Activated naive CD4-positive, alpha-beta T cell treated with anti-CD3 and anti-CD28 coated beads, Interleukin-2, amount 50 U/mL, for 16 hours (primary cell): ENCODE measurements around the gene BRAT1.
"Not testable (repeated sequence)": the region's sequence is repeated elsewhere in the genome, so short reads cannot be mapped to it uniquely, and the experiment has no call there.

Experiments used
- DNase-seq: peaks from one replicate; pipeline ENCODE4 v3.0.0-alpha.2; 2020

The BRAT1 gene

GRCh38 chr7:2583798-2584580 lies 28.7 kb upstream of the BRAT1 start:
- DNase-seq: no peak

- no peak for DNase-seq
Observed at GRCh38 chr7:2582006-2582735, 26.8 kb upstream of the BRAT1 start.

- no peak for DNase-seq
Observed at GRCh38 chr7:2580636-2581035, 25.3 kb upstream of the BRAT1 start.

GRCh38 chr7:2577914-2578680 lies 22.8 kb upstream of the BRAT1 start:
- no peak for DNase-seq

GRCh38 chr7:2576742-2577491 lies 21.6 kb upstream of the BRAT1 start:
- DNase-seq: no peak

GRCh38 chr7:2575733-2576340 lies 20.5 kb upstream of the BRAT1 start:
- DNase-seq: no peak

- DNase-seq: no peak
Observed at GRCh38 chr7:2575046-2575732, 19.9 kb upstream of the BRAT1 start.

- DNase-seq: no peak
Observed at GRCh38 chr7:2573761-2574160, 18.4 kb upstream of the BRAT1 start.

GRCh38 chr7:2572101-2572842 lies 16.9 kb upstream of the BRAT1 start:
- DNase-seq: no peak

GRCh38 chr7:2571409-2571808 lies 16.1 kb upstream of the BRAT1 start:
- DNase-seq: no peak

GRCh38 chr7:2570021-2570420 lies 14.7 kb upstream of the BRAT1 start:
- DNase-seq: no peak

- no peak for DNase-seq
Observed at GRCh38 chr7:2569421-2569820, 14.1 kb upstream of the BRAT1 start.

- DNase-seq: no peak
Observed at GRCh38 chr7:2568521-2569223, 13.3 kb upstream of the BRAT1 start.

GRCh38 chr7:2567679-2568278 lies 12.5 kb upstream of the BRAT1 start:
- DNase-seq: no peak

- DNase-seq: no peak
Observed at GRCh38 chr7:2566890-2567678, 11.8 kb upstream of the BRAT1 start.

- no peak for DNase-seq
Observed at GRCh38 chr7:2566348-2566889, 11.1 kb upstream of the BRAT1 start.

- no peak for DNase-seq
Observed at GRCh38 chr7:2564970-2565540, 9.7 kb upstream of the BRAT1 start.

- not testable (repeated sequence) for DNase-seq
Observed at GRCh38 chr7:2563955-2564354, 8.6 kb upstream of the BRAT1 start.
